Fibroblast of lung (primary cell): ENCODE results near the gene KCNQ4. TPM values are rescaled to one million over a fixed set of nuclear protein-coding genes. Genes with fewer than 3 reads are reported as not detected.

ENCODE experiments used
- DNase-seq, 2 donors: peaks; one replicate each; pipeline versions ENCODE4 v3.0.0 to v3.0.0-alpha.2; 2010; ENCODE audit warnings: low read depth in 2 of 2
- H2AFZ ChIP-seq: 2 replicates; pipeline ENCODE4 v1.5.1; 2012; ENCODE audit warnings: low read length, control low read depth, inconsistent platforms
- H3K27ac ChIP-seq: 2 replicates; pipeline ENCODE4 v1.5.1; 2011; ENCODE audit warnings: low read length, control low read depth; ENCODE audit not compliant: insufficient read depth
- H3K27me3 ChIP-seq: 2 replicates; pipeline ENCODE4 v1.5.1; 2011; ENCODE audit warnings: mild to moderate bottlenecking, low read length; ENCODE audit not compliant: control insufficient read depth, insufficient read depth
- H3K36me3 ChIP-seq: 2 replicates; pipeline ENCODE4 v1.5.1; 2011; ENCODE audit warnings: low read length; ENCODE audit not compliant: control insufficient read depth, insufficient read depth
- H3K4me1 ChIP-seq: 2 replicates; pipeline ENCODE4 v1.5.1; 2011; ENCODE audit warnings: low read length; ENCODE audit not compliant: control insufficient read depth, insufficient read depth; ENCODE audit errors: extremely low read depth
- H3K4me2 ChIP-seq: 2 replicates; pipeline ENCODE4 v1.5.1; 2011; ENCODE audit warnings: low read length, control low read depth; ENCODE audit not compliant: insufficient read depth; ENCODE audit errors: extremely low read depth
- H3K4me3 ChIP-seq, 4 experiments: fragments of 200-600 bp in 1 of 4; sonication (generic) in 1 of 4; replicated peaks in 1 of 4; 2 replicates each; pipeline ENCODE4 v1.5.1; 2011 to 2016; ENCODE audit warnings: low read length in 4 of 4, low read depth in 3 of 4, mild to moderate bottlenecking in 3 of 4, control low read depth in 2 of 4, inconsistent platforms in 1 of 4, mixed read lengths in 1 of 4; ENCODE audit not compliant: insufficient read depth in 1 of 4; ENCODE audit errors: control extremely low read depth in 1 of 4
- H3K79me2 ChIP-seq: 2 replicates; pipeline ENCODE4 v1.5.1; 2012; ENCODE audit warnings: mild to moderate bottlenecking, low read length, inconsistent platforms; ENCODE audit not compliant: control insufficient read depth, insufficient read depth
- H3K9ac ChIP-seq: 2 replicates; pipeline ENCODE4 v1.5.1; 2011; ENCODE audit warnings: mild to moderate bottlenecking, low read length, control low read depth; ENCODE audit not compliant: insufficient read depth
- H3K9me3 ChIP-seq: 2 replicates; pipeline ENCODE4 v1.5.1; 2012; ENCODE audit warnings: low read depth, low read length; ENCODE audit not compliant: control insufficient read depth, insufficient read depth
- H4K20me1 ChIP-seq: 2 replicates; pipeline ENCODE4 v1.5.1; 2011; ENCODE audit warnings: low read length; ENCODE audit not compliant: control insufficient read depth, insufficient read depth; ENCODE audit errors: extremely low read depth
- EZH2 ChIP-seq: IDR thresholded peaks from 2 replicates; pipeline ENCODE4 v1.5.1; 2012; ENCODE audit warnings: low read length, control low read depth, mild to moderate bottlenecking; ENCODE audit errors: missing control alignments
- polyA plus RNA-seq, 2 donors: library from polyadenylated mRNA; depleted of rRNA in 1 of 2; stranded (reverse) in 1 of 2; unstranded in 1 of 2; fragments of >200 nt; gene quantifications; 2 replicates each; pipeline ENCODE4 v1.2.1, GENCODE V29; 2011 to 2012; ENCODE audit warnings: missing spikeins in 1 of 2
- total RNA-seq: library from RNA; depleted of rRNA; stranded (reverse); fragments of >200 nt; gene quantifications from 2 replicates; pipeline ENCODE4 v1.2.1, GENCODE V29; 2014
- TF ChIP-seq, protein P1 (sequence below), 2 donors: IDR thresholded peaks in 1 of 2; conservative IDR thresholded peaks in 1 of 2; 1 replicate in 1 of 2; 2 replicates in 1 of 2; pipeline ENCODE4 v1.5.1; 2011 to 2012; ENCODE audit warnings: low read length in 2 of 2, control low read depth in 1 of 2, inconsistent platforms in 1 of 2, low read depth in 1 of 2, mild to moderate bottlenecking in 1 of 2

KCNQ4 gene
- total and polyA plus RNA-seq, 2 donors (not counting 1 experiment from before 2014, with no cell fraction given) = under 0.01 to 0.03 TPM

DNA sequence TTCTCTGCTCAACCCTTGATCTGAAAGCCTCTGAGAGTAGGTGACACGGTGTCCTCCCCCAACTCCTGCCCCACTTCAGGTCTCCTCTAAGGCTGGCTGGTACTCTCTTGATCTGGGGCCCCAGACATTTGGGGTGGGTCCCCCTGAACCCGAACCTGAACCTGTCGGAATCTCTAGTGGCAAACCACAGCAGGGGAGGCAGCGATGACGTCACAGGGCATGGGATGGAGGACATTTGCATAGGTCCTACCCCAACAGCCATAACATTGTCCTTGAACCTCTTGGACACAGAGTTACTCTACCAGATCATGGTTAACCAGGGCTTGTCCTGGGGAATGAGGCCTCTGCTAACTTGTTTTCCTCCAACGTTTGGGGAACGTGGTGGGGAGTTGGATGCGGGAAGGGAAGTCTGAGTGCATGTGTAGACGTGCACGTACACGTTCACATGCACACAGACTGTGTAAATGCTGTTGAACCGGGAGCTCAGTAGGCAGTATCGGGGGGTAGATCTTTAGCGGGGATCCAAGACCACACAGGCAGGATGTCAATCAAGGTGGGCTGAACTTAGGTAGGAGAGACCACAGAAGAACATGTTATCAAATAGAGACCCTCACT lies 46.2 kb downstream of the KCNQ4 start:
- Histone ChIP-seq H3K4me1 (no peaks in the 10 kb centered on the region), H3K36me3 (no peaks in the 10 kb centered on the region), H3K4me2 (no peak overlapping the region), H4K20me1 (no peaks in the 10 kb centered on the region), H3K4me3 (no peak overlapping the region), H2AFZ (no peak overlapping the region), H3K27ac (no peak overlapping the region), H3K79me2 (no peaks in the 10 kb centered on the region), H3K9ac (no peak overlapping the region), H3K27me3 (peaks cover 3% of the 10 kb centered on the region), H3K9me3 (no peaks in the 10 kb centered on the region)
- TF ChIP-seq EZH2 = no peak
- TF ChIP-seq, protein P1, sequence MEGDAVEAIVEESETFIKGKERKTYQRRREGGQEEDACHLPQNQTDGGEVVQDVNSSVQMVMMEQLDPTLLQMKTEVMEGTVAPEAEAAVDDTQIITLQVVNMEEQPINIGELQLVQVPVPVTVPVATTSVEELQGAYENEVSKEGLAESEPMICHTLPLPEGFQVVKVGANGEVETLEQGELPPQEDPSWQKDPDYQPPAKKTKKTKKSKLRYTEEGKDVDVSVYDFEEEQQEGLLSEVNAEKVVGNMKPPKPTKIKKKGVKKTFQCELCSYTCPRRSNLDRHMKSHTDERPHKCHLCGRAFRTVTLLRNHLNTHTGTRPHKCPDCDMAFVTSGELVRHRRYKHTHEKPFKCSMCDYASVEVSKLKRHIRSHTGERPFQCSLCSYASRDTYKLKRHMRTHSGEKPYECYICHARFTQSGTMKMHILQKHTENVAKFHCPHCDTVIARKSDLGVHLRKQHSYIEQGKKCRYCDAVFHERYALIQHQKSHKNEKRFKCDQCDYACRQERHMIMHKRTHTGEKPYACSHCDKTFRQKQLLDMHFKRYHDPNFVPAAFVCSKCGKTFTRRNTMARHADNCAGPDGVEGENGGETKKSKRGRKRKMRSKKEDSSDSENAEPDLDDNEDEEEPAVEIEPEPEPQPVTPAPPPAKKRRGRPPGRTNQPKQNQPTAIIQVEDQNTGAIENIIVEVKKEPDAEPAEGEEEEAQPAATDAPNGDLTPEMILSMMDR (conservative IDR thresholded peaks at IDR 0.05 in 1 of 2, IDR thresholded peaks at IDR 0.05 in 1 of 2; ENCODE audit: low read depth in 1 of 2, low read length in 2 of 2) = no peak
- no peak for DNase-seq

DNA sequence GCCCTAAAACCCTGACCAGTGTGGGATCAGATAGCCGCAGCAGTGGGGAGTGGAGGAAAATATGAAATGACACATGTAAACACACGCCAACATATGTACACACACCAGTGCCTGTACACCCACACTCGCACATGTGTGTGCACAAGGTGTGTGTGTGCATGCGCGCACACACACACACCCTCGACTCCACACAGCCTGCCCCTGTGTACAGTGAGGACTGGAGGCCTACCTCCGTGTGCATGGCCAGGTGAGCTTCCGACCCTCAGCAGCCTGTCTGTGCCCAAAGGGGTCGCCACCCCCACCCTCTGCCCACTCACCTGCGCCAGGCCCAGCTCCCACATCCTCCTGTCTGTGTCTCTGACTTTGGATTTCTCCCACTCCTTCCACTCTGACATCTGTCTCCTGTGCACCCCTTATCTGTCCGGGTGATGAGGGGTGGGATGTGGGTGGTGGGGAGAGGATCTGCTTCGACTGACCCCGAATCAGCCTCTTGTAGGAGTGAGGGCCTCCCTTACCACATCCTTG lies 46.9 kb downstream of the KCNQ4 start:
- TF ChIP-seq, protein P1 (conservative IDR thresholded peaks at IDR 0.05 in 1 of 2, IDR thresholded peaks at IDR 0.05 in 1 of 2; ENCODE audit: low read depth in 1 of 2, low read length in 2 of 2) = no peak
- TF ChIP-seq EZH2 = no peak
- no peak for DNase-seq
- Histone ChIP-seq H3K4me1 (no peaks in the 10 kb centered on the region), H3K9me3 (no peaks in the 10 kb centered on the region), H3K36me3 (no peaks in the 10 kb centered on the region), H3K79me2 (no peaks in the 10 kb centered on the region), H3K27me3 (peaks cover 3% of the 10 kb centered on the region), H3K9ac (no peak overlapping the region), H3K4me2 (no peak overlapping the region), H3K4me3 (no peak overlapping the region), H2AFZ (no peak overlapping the region), H4K20me1 (no peaks in the 10 kb centered on the region), H3K27ac (no peak overlapping the region)

DNA sequence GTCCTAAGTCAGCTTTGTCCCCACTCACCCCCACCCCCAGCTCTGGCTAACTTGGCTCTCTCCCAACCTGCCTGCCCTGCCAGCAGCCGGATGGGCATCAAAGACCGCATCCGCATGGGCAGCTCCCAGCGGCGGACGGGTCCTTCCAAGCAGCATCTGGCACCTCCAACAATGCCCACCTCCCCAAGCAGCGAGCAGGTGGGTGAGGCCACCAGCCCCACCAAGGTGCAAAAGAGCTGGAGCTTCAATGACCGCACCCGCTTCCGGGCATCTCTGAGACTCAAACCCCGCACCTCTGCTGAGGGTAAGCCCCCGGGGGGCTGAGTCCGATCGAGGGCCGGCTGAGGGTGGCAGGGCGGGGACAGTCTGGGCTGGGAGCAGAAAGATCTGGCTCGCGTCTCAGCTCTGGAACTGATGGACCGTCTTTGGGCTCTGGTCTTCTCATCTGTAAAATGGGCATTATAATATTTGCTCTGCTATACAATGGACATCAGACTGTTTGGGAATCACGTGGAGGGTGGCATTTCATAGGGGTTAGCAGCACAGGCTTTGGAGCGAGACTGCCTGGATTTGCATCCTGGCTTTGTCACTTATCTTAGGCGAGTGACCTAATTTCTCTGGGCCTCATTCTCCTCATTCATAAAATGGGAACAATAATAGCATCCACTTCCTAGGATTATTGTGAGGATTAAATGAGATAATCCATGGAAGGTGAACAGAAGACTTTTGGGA lies 47.6 kb downstream of the KCNQ4 start:
- Histone ChIP-seq H3K79me2 (no peaks in the 10 kb centered on the region), H3K27ac (no peak overlapping the region), H3K4me1 (no peaks in the 10 kb centered on the region), H3K9ac (no peak overlapping the region), H4K20me1 (no peaks in the 10 kb centered on the region), H3K9me3 (no peaks in the 10 kb centered on the region), H2AFZ (no peak overlapping the region), H3K36me3 (no peaks in the 10 kb centered on the region), H3K4me2 (no peak overlapping the region), H3K27me3 (peaks cover 6% of the 10 kb centered on the region), H3K4me3 (no peak overlapping the region)
- DNase-seq = no peak
- TF ChIP-seq, protein P1 (conservative IDR thresholded peaks at IDR 0.05 in 1 of 2, IDR thresholded peaks at IDR 0.05 in 1 of 2; ENCODE audit: low read depth in 1 of 2, low read length in 2 of 2) = no peak
- TF ChIP-seq EZH2 = no peak
